ENCODE measurements around the gene FNBP1. TPM values are rescaled to one million over a fixed set of nuclear protein-coding genes. Genes with fewer than 3 reads are reported as not detected.

The FNBP1 gene
- total RNA-seq, 6 donors from 2014 or later: 34.8 to 85.4 (median 51.6) TPM

GRCh38 chr9:130054820-130055219, 11.8 kb upstream of the FNBP1 start:
- no peaks in the 10 kb centered on the region for H3K9me3 ChIP-seq
- H3K27ac ChIP-seq: peak overlapping the region; percentile 90 to 98 (median 96)
- 75 to 81% methylated on average over 8 of the region's 8 CpGs for WGBS, 2 donors
- H3K36me3 ChIP-seq: peaks cover 0 to 12% (median 0%) of the 10 kb centered on the region in 4 donors
- DNase-seq (no peak), ATAC-seq (ENCODE audit: low FRiP score in 2 of 2) (no peak)
- H3K27me3 ChIP-seq: no peaks in the 10 kb centered on the region
- peak overlapping the region; percentile 89 to 100 (median 94) for H3K4me3 ChIP-seq
- TF ChIP-seq, protein P1, sequence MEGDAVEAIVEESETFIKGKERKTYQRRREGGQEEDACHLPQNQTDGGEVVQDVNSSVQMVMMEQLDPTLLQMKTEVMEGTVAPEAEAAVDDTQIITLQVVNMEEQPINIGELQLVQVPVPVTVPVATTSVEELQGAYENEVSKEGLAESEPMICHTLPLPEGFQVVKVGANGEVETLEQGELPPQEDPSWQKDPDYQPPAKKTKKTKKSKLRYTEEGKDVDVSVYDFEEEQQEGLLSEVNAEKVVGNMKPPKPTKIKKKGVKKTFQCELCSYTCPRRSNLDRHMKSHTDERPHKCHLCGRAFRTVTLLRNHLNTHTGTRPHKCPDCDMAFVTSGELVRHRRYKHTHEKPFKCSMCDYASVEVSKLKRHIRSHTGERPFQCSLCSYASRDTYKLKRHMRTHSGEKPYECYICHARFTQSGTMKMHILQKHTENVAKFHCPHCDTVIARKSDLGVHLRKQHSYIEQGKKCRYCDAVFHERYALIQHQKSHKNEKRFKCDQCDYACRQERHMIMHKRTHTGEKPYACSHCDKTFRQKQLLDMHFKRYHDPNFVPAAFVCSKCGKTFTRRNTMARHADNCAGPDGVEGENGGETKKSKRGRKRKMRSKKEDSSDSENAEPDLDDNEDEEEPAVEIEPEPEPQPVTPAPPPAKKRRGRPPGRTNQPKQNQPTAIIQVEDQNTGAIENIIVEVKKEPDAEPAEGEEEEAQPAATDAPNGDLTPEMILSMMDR (IDR thresholded peaks at IDR 0.05): no peak
- TF ChIP-seq POLR2A (IDR thresholded peaks at IDR 0.05) (no peak), POLR2AphosphoS5 (IDR thresholded peaks at IDR 0.05) (no peak), EP300 (IDR thresholded peaks at IDR 0.05) (no peak)
- H3K4me1 ChIP-seq: peaks cover 24 to 42% (median 30%) of the 10 kb centered on the region in 4 donors

GRCh38 chr9:130054325-130054786, 11.4 kb upstream of the FNBP1 start:
- Histone ChIP-seq H3K4me3 (peak overlapping the region; percentile 89 to 100 (median 94)), H3K27me3 (no peaks in the 10 kb centered on the region), H3K27ac (peak overlapping the region; percentile 90 to 98 (median 96)), H3K4me1 (peaks cover 24 to 42% (median 30%) of the 10 kb centered on the region in 4 donors), H3K36me3 (peaks cover 0 to 12% (median 0%) of the 10 kb centered on the region in 4 donors), H3K9me3 (no peaks in the 10 kb centered on the region)
- WGBS, 2 donors: 2 to 5% methylated on average over 14 of the region's 14 CpGs
- TF ChIP-seq POLR2AphosphoS5 (IDR thresholded peaks at IDR 0.05) (no peak), EP300 (IDR thresholded peaks at IDR 0.05) (no peak), POLR2A (IDR thresholded peaks at IDR 0.05) (no peak)
- TF ChIP-seq, protein P1 (IDR thresholded peaks at IDR 0.05): no peak
- DNase-seq: no peak
- ATAC-seq (ENCODE audit: low FRiP score in 2 of 2): no peak

DNA sequence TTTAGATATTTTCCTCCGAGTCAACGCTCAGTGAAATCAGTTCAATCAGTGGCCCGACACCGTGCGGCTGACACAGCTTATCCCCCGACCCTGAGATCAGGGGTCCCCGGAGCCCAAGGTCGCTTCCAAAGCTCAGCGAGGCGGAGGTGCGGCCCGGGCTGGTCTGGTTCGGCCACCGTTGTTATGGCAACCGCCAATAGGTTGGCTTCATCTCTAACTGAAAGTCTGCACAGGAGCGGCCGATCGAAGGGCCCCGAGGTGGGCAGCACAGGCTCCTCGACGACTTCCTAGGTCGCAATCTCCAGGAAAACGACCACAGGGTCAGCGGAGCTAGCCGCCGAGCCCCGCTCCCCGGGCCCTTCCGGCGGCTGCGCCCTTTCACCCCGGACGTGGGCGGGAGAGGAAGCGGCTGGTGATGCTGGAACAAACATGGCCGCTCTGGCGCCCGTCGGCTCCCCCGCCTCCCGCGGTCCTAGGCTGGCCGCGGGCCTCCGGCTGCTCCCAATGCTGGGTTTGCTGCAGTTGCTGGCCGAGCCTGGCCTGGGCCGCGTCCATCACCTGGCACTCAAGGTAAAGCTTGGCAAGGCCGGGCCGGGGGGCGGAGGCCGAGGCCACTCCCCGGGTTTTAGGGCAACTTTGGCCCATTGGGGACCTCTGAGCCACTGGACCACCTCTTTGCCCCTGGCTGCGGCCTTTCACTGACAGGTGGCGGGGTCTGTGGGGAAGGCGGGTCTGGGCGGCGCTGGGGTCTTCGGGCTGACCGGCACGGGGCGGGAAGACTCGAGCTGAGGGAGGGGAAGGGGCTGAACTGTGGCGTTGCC, 10.7 kb upstream of the FNBP1 start, which contains the start of gene GPR107:
Gene GPR107 (plus strand): TSS at position 403 of the 821 bp plus-strand sequence. CDS start 27 bp downstream, at position 430.
- ATAC-seq (ENCODE audit: low FRiP score in 2 of 2) (peak; percentile 96 to 99), DNase-seq (peak; percentile 78 to 96)
- H3K36me3 ChIP-seq: peaks cover 0 to 7% (median 0%) of the 10 kb centered on the region in 4 donors
- TF ChIP-seq, protein P1 (IDR thresholded peaks at IDR 0.05): peak in 1 of 6 experiments; percentile 19
- peak; percentile 86 to 89 for TF ChIP-seq POLR2AphosphoS5 (IDR thresholded peaks at IDR 0.05)
- peak in 3 of 4 donors; percentile 76 to 91 (median 84) for TF ChIP-seq POLR2A (IDR thresholded peaks at IDR 0.05)
- TF ChIP-seq EP300 (IDR thresholded peaks at IDR 0.05): peak in 1 of 4 donors; percentile 56
- no peaks in the 10 kb centered on the region for H3K9me3 ChIP-seq
- 1% methylated on average over 13 to 19 of the region's 64 CpGs for WGBS, 2 donors
- no peaks in the 10 kb centered on the region for H3K27me3 ChIP-seq
- H3K27ac ChIP-seq: peak within 1 kb of the TSS; percentile 90 to 98 (median 96)
- peak within 1 kb of the TSS; percentile 89 to 100 (median 94) for H3K4me3 ChIP-seq
- H3K4me1 ChIP-seq: peaks cover 24 to 42% (median 30%) of the 10 kb centered on the region in 4 donors

- 14 to 17% methylated on average over 9 of the region's 9 CpGs for WGBS, 2 donors
- Histone ChIP-seq H3K9me3 (no peaks in the 10 kb centered on the region), H3K4me3 (peak overlapping the region; percentile 89 to 100 (median 94)), H3K27ac (peak overlapping the region; percentile 90 to 98 (median 96)), H3K4me1 (peaks cover 24 to 42% (median 30%) of the 10 kb centered on the region in 4 donors), H3K27me3 (no peaks in the 10 kb centered on the region), H3K36me3 (peaks cover 0 to 1% (median 0%) of the 10 kb centered on the region in 4 donors)
- ATAC-seq (ENCODE audit: low FRiP score in 2 of 2): no peak
- DNase-seq: no peak
- TF ChIP-seq EP300 (IDR thresholded peaks at IDR 0.05) (no peak), POLR2AphosphoS5 (IDR thresholded peaks at IDR 0.05) (no peak), POLR2A (IDR thresholded peaks at IDR 0.05) (no peak)
- TF ChIP-seq, protein P1 (IDR thresholded peaks at IDR 0.05): no peak
Observed at GRCh38 chr9:130053109-130053503, 10.1 kb upstream of the FNBP1 start.
